HCT116 (cell line): ENCODE results near the gene KRT79. TPM values are rescaled to one million over a fixed set of nuclear protein-coding genes. Genes with fewer than 3 reads are reported as not detected.

ENCODE experiments used
- ATAC-seq: fragments of 200-7000 bp; cut with Tn5 transposase; 2 replicates; pipeline ENCODE4 v1.9.1; 2020; ENCODE audit warnings: mild to moderate bottlenecking, moderate library complexity
- BruUV-seq: library from RNA; stranded (reverse); fragments of 400-500 nt; replicated peaks from 2 replicates; lab custom pipeline; 2021; lab: Mats Ljungman, UMichigan
- CTCF ChIA-PET: fragments of 300-600 bp; sonication (Branson Sonifier 250); formaldehyde crosslinking; loops from one replicate; lab custom pipeline; 2021; ENCODE audit warnings: antibody characterized with exemption; lab: Charles Lee
- POLR2A ChIA-PET: fragments of 300-600, 350-600 bp; sonication (Branson Sonifier 250); formaldehyde crosslinking; loops from one replicate; lab custom pipeline; 2021; ENCODE audit warnings: antibody characterized with exemption; lab: Charles Lee
- RAD21 ChIA-PET, 2 experiments: fragments of 300-600 bp; sonication (Branson Sonifier 250); formaldehyde crosslinking; loops; one replicate each; lab custom pipeline; 2023; ENCODE audit warnings: low total read pairs in 2 of 2; ENCODE audit not compliant: uncharacterized antibody in 2 of 2, unreplicated experiment in 2 of 2, low non-redundant PET in 1 of 2; lab: Charles Lee
- DNase-seq: peaks from one replicate; pipeline ENCODE4 v3.0.0-alpha.2; 2010; ENCODE audit warnings: low read depth, low spot score
- H2AFZ ChIP-seq: fragments of 200-600 bp; shearing (Covaris generic), sonication (generic); 2 replicates; pipeline ENCODE4 v1.6.1; 2017; ENCODE audit warnings: low read depth, mixed run types, mixed read lengths, antibody characterized with exemption, low read length; ENCODE audit not compliant: poor library complexity, severe bottlenecking
- H3K27ac ChIP-seq: 2 replicates; pipeline ENCODE4 v1.5.1; 2012; ENCODE audit warnings: low read depth, low read length
- H3K27me3 ChIP-seq: fragments of 200-600 bp; sonication (generic); 2 replicates; pipeline ENCODE4 v1.6.1; 2016; ENCODE audit warnings: mixed run types, low read length, mixed read lengths; ENCODE audit not compliant: insufficient read depth
- H3K36me3 ChIP-seq, 2 experiments: fragments of 200-500 bp in 1 of 2; fragments of 200-600 bp in 1 of 2; sonication (Bioruptor generic) in 1 of 2; sonication (generic) in 1 of 2; 2 replicates each; pipeline versions ENCODE4 v1.5.1 to v1.6.1; 2014 to 2016; ENCODE audit warnings: low read length in 2 of 2, inconsistent platforms in 1 of 2, mixed read lengths in 1 of 2, mixed run types in 1 of 2; ENCODE audit not compliant: insufficient read depth in 2 of 2, control insufficient read depth in 1 of 2
- H3K4me1 ChIP-seq, 2 experiments: fragments of 200-600 bp in 1 of 2; sonication (generic) in 1 of 2; 2 replicates each; pipeline versions ENCODE4 v1.5.1 to v1.6.1; 2012 to 2017; ENCODE audit warnings: low read length in 2 of 2, inconsistent platforms in 1 of 2, mild to moderate bottlenecking in 1 of 2, mixed read lengths in 1 of 2, mixed run types in 1 of 2, moderate library complexity in 1 of 2; ENCODE audit not compliant: insufficient read depth in 2 of 2, control insufficient read depth in 1 of 2
- H3K4me2 ChIP-seq: fragments of 200-600 bp; sonication (generic); 2 replicates; pipeline ENCODE4 v1.6.1; 2017; ENCODE audit warnings: mixed run types, low read length, mixed read lengths
- H3K4me3 ChIP-seq, 2 experiments: fragments of 200-600 bp in 1 of 2; sonication (generic) in 1 of 2; replicated peaks in 1 of 2; 2 replicates each; pipeline ENCODE4 v1.5.1; 2011 to 2016; ENCODE audit warnings: low read length in 2 of 2, control low read depth in 1 of 2, low read depth in 1 of 2, mild to moderate bottlenecking in 1 of 2, mixed read lengths in 1 of 2, mixed run types in 1 of 2
- H3K79me2 ChIP-seq: fragments of 200-600 bp; sonication (generic); 2 replicates; pipeline ENCODE4 v1.6.1; 2017; ENCODE audit warnings: mild to moderate bottlenecking, mixed run types, low read length, moderate library complexity, mixed read lengths; ENCODE audit not compliant: insufficient read depth
- H3K9ac ChIP-seq: fragments of 200-600 bp; sonication (generic); 2 replicates; pipeline ENCODE4 v1.6.1; 2016; ENCODE audit warnings: low read length, mixed read lengths
- H3K9me2 ChIP-seq: fragments of 200-600 bp; sonication (generic), shearing (Covaris generic); 2 replicates; pipeline ENCODE4 v1.6.1; 2017; ENCODE audit warnings: mixed run types, mild to moderate bottlenecking, moderate library complexity; ENCODE audit not compliant: insufficient read depth
- H3K9me3 ChIP-seq, 2 experiments: fragments of 200-500 bp in 1 of 2; fragments of 200-600 bp in 1 of 2; sonication (Bioruptor generic) in 1 of 2; sonication (generic) in 1 of 2; 2 replicates each; pipeline ENCODE4 v1.6.1; 2014 to 2017; ENCODE audit warnings: low read length in 2 of 2, mixed read lengths in 2 of 2, inconsistent platforms in 1 of 2, low read depth in 1 of 2, mild to moderate bottlenecking in 1 of 2, mixed run types in 1 of 2, moderate library complexity in 1 of 2; ENCODE audit not compliant: control insufficient read depth in 1 of 2, insufficient read depth in 1 of 2
- H4K20me1 ChIP-seq: fragments of 200-600 bp; sonication (generic), shearing (Covaris generic); 2 replicates; pipeline ENCODE4 v1.6.1; 2017; ENCODE audit warnings: mixed run types, mild to moderate bottlenecking, moderate library complexity; ENCODE audit not compliant: insufficient read depth
- ATF3 ChIP-seq: IDR thresholded peaks from 2 replicates; pipeline ENCODE4 v1.6.1; 2012
- CTCF ChIP-seq, 3 experiments: fragments of 200-600 bp in 1 of 3; sonication (generic) in 1 of 3; IDR thresholded peaks in 2 of 3; conservative IDR thresholded peaks in 1 of 3; 2 replicates each; pipeline ENCODE4 v1.5.1; 2012 to 2017; ENCODE audit warnings: low read depth in 2 of 3, low read length in 2 of 3, antibody characterized with exemption in 1 of 3, borderline replicate concordance in 1 of 3, control low read depth in 1 of 3, mild to moderate bottlenecking in 1 of 3, mixed read lengths in 1 of 3, mixed run types in 1 of 3, moderate library complexity in 1 of 3; ENCODE audit not compliant: insufficient read depth in 1 of 3
- EGR1 ChIP-seq: IDR thresholded peaks from 2 replicates; pipeline ENCODE4 v1.6.1; 2012; ENCODE audit warnings: low read depth
- EZH2phosphoT487 ChIP-seq: fragments of 200-600 bp; IDR thresholded peaks from 2 replicates; pipeline ENCODE4 v1.6.1; 2018; ENCODE audit warnings: antibody characterized with exemption, borderline replicate concordance
- FOSL1 ChIP-seq: IDR thresholded peaks from 2 replicates; pipeline ENCODE4 v1.6.1; 2012; ENCODE audit warnings: low read depth
- JUND ChIP-seq: IDR thresholded peaks from 2 replicates; pipeline ENCODE4 v1.6.1; 2012
- MAX ChIP-seq: IDR thresholded peaks from 2 replicates; pipeline ENCODE4 v1.6.1; 2012
- POLR2A ChIP-seq: IDR thresholded peaks from 2 replicates; pipeline ENCODE4 v1.7.0; 2011; ENCODE audit warnings: borderline replicate concordance; ENCODE audit not compliant: insufficient read depth, insufficient read length; ENCODE audit errors: extremely low read depth
- POLR2AphosphoS5 ChIP-seq: IDR thresholded peaks from 2 replicates; pipeline ENCODE4 v1.6.1; 2011; ENCODE audit warnings: mild to moderate bottlenecking, low read depth, low read length, moderate library complexity
- RAD21 ChIP-seq: IDR thresholded peaks from 2 replicates; pipeline ENCODE4 v1.6.1; 2012; ENCODE audit warnings: low read depth, mild to moderate bottlenecking
- SIN3A ChIP-seq: IDR thresholded peaks from 2 replicates; pipeline ENCODE4 v1.6.1; 2012; ENCODE audit warnings: low read depth
- SP1 ChIP-seq: IDR thresholded peaks from 2 replicates; pipeline ENCODE4 v1.6.1; 2012; ENCODE audit warnings: low read depth
- TCF7L2 ChIP-seq: IDR thresholded peaks from 2 replicates; pipeline ENCODE4 v1.7.0; 2011; ENCODE audit warnings: borderline replicate concordance, inconsistent platforms; ENCODE audit not compliant: insufficient read depth, insufficient read length; ENCODE audit errors: extremely low read depth
- YY1 ChIP-seq: IDR thresholded peaks from 2 replicates; pipeline ENCODE4 v1.6.1; 2011; ENCODE audit warnings: low read length, low read depth, moderate library complexity, mild to moderate bottlenecking; ENCODE audit not compliant: insufficient replicate concordance; ENCODE audit errors: extremely low read depth
- ZBTB33 ChIP-seq: IDR thresholded peaks from 2 replicates; pipeline ENCODE4 v1.6.1; 2011; ENCODE audit warnings: mild to moderate bottlenecking, low read length, moderate library complexity; ENCODE audit not compliant: insufficient replicate concordance; ENCODE audit errors: extremely low read depth
- intact Hi-C: fragments of 100-400 bp; cut with micrococcal nuclease; formaldehyde crosslinking; loops from 2 replicates; pipeline ENCODE4 v1.10.0; 2022
- total RNA-seq: library from RNA; stranded (reverse); gene quantifications from one replicate; pipeline ENCODE4 v1.2.1, GENCODE V29; 2021; ENCODE audit not compliant: unreplicated experiment

Gene KRT79
- total RNA-seq, 1 experiment from 2014 or later, result not detected

GRCh38 chr12:52845946-52846345 is 11.8 kb upstream of the KRT79 start:
- Histone ChIP-seq H3K4me3 (no peak overlapping the region), H3K27ac (no peak overlapping the region), H3K79me2 (no peaks in the 10 kb centered on the region), H3K4me2 (no peak overlapping the region), H2AFZ (no peak overlapping the region), H3K36me3 (no peaks in the 10 kb centered on the region), H3K27me3 (peaks cover 5% of the 10 kb centered on the region; the same call in 1 of the 2 replicates), H3K9ac (no peak overlapping the region), H3K4me1 (peaks cover 0 to 14% of the 10 kb centered on the region in 2 experiments; a peak in 2 of 4 replicates), H3K9me2 (no peaks in the 10 kb centered on the region), H3K9me3 (no peaks in the 10 kb centered on the region), H4K20me1 (no peaks in the 10 kb centered on the region)
- BruUV-seq, result no TSS peak
- intact Hi-C loops, result no loop called here
- no peak for ATAC-seq
- POLR2A ChIA-PET, result interaction anchor here (0.7 kb wide), 1 partner anchor 34 kb away, joined by 3 read pairs; no protein-coding TSS in a partner anchor
- CTCF ChIA-PET, result no interaction called here
- DNase-seq, result no peak
- TF ChIP-seq JUND, result no peak
- TF ChIP-seq POLR2AphosphoS5, result no peak
- TF ChIP-seq ATF3, result no peak
- TF ChIP-seq MAX, result no peak
- no peak for TF ChIP-seq RAD21
- no peak for TF ChIP-seq SP1
- TF ChIP-seq FOSL1, result no peak
- no peak for TF ChIP-seq SIN3A
- no peak for TF ChIP-seq EGR1
- TF ChIP-seq TCF7L2, result no peak
- no peak for TF ChIP-seq ZBTB33
- TF ChIP-seq POLR2A, result no peak
- TF ChIP-seq CTCF (IDR thresholded peaks at IDR 0.05 in 2 of 3, conservative IDR thresholded peaks at IDR 0.05 in 1 of 3; ENCODE audit: borderline replicate concordance in 1 of 3, insufficient read depth in 1 of 3, low read depth in 2 of 3, low read length in 2 of 3), result no peak
- no peak for TF ChIP-seq EZH2phosphoT487
- TF ChIP-seq YY1, result no peak
- RAD21 ChIA-PET, result no interaction called here
